GM23338 (cell line): ENCODE data around the gene PTPRS. TPM values are rescaled to one million over a fixed set of nuclear protein-coding genes. Genes with fewer than 3 reads are reported as not detected.
A peak's percentile ranks its signal among the peaks of the same experiment; 100 is the strongest.

Experiments
- ATAC-seq: fragments of 200-7000 bp; cut with Tn5 transposase; 3 replicates; pipeline ENCODE4 v1.9.1; 2020
- DNase-seq: peaks from one replicate; pipeline ENCODE4 v3.0.0-alpha.2; 2015; ENCODE audit warnings: low spot score
- H2AFZ ChIP-seq: fragments of 200-600 bp; sonication (generic); 2 replicates; pipeline ENCODE4 v1.8.0; 2016; ENCODE audit warnings: antibody characterized with exemption, mild to moderate bottlenecking, moderate library complexity
- H3F3A ChIP-seq: fragments of 200-600 bp; sonication (generic); replicated peaks from 2 replicates; pipeline ENCODE4 v1.8.0; 2017; ENCODE audit warnings: antibody characterized with exemption, mixed run types, low read depth
- H3K27ac ChIP-seq: fragments of 200-600 bp; sonication (generic); 2 replicates; pipeline ENCODE4 v1.6.1; 2016; ENCODE audit warnings: low read depth
- H3K27me3 ChIP-seq: fragments of 200-600 bp; sonication (generic); 2 replicates; pipeline ENCODE4 v1.8.0; 2016; ENCODE audit warnings: mild to moderate bottlenecking, mixed run types, moderate library complexity; ENCODE audit not compliant: insufficient read depth
- H3K36me3 ChIP-seq: fragments of 200-600 bp; sonication (generic); 2 replicates; pipeline ENCODE4 v1.8.0; 2016; ENCODE audit warnings: mild to moderate bottlenecking; ENCODE audit not compliant: insufficient read depth
- H3K4me1 ChIP-seq: fragments of 200-600 bp; sonication (generic); 2 replicates; pipeline ENCODE4 v1.8.0; 2016; ENCODE audit warnings: mild to moderate bottlenecking, moderate library complexity; ENCODE audit not compliant: insufficient read depth
- H3K4me2 ChIP-seq: fragments of 200-600 bp; sonication (generic); 2 replicates; pipeline ENCODE4 v1.7.1; 2017; ENCODE audit warnings: mixed run types
- H3K4me3 ChIP-seq: fragments of 200-600 bp; sonication (generic); 2 replicates; pipeline ENCODE4 v1.6.1; 2016; ENCODE audit warnings: mixed run types
- H3K79me2 ChIP-seq: fragments of 200-600 bp; sonication (generic); replicated peaks from 2 replicates; pipeline ENCODE4 v1.8.0; 2017; ENCODE audit warnings: mild to moderate bottlenecking; ENCODE audit not compliant: insufficient read depth
- H3K9me2 ChIP-seq: fragments of 200-600 bp; sonication (generic); 2 replicates; pipeline ENCODE4 v1.8.0; 2017; ENCODE audit not compliant: insufficient read depth
- H4K20me1 ChIP-seq: fragments of 200-600 bp; sonication (generic); replicated peaks from 2 replicates; pipeline ENCODE4 v1.8.0; 2017; ENCODE audit warnings: mild to moderate bottlenecking; ENCODE audit not compliant: insufficient read depth
- H3K27ac Mint-ChIP-seq: 2 replicates; pipeline ENCODE4 v1.8.0; 2020; ENCODE audit warnings: inconsistent platforms, mild to moderate bottlenecking, moderate library complexity, mixed read lengths
- H3K27me3 Mint-ChIP-seq: 3 replicates; pipeline ENCODE4 v1.8.0; 2022; ENCODE audit warnings: low read depth, mild to moderate bottlenecking, moderate library complexity, mixed read lengths, inconsistent platforms; ENCODE audit not compliant: insufficient read depth, poor library complexity
- H3K36me3 Mint-ChIP-seq: 3 replicates; pipeline ENCODE4 v1.8.0; 2021; ENCODE audit warnings: low read depth, mild to moderate bottlenecking, inconsistent platforms, moderate library complexity, mixed read lengths
- H3K4me1 Mint-ChIP-seq: 3 replicates; pipeline ENCODE4 v1.8.0; 2020; ENCODE audit warnings: mild to moderate bottlenecking, inconsistent platforms, mixed read lengths
- H3K4me3 Mint-ChIP-seq: 3 replicates; pipeline ENCODE4 v1.8.0; 2021; ENCODE audit warnings: moderate library complexity, mild to moderate bottlenecking, inconsistent platforms, mixed read lengths
- H3K9me3 Mint-ChIP-seq: 3 replicates; pipeline ENCODE4 v1.8.0; 2020; ENCODE audit warnings: moderate library complexity, mild to moderate bottlenecking, inconsistent platforms, mixed read lengths
- STAT1 ChIP-seq: IDR thresholded peaks from one replicate; pipeline ENCODE4 v1.6.1; 2016; ENCODE audit warnings: antibody characterized with exemption; ENCODE audit not compliant: unreplicated experiment
- ZNF114 ChIP-seq: fragments of 250-450 bp; sonication (Bioruptor Pico); IDR thresholded peaks from 2 replicates; pipeline ENCODE4 v1.5.0; 2020; ENCODE audit warnings: mild to moderate bottlenecking, moderate library complexity
- ZNF331 ChIP-seq: fragments of 250-450 bp; sonication (Bioruptor Pico); IDR thresholded peaks from 2 replicates; pipeline ENCODE4 v1.5.0; 2020; ENCODE audit warnings: low read depth, mild to moderate bottlenecking, moderate library complexity
- polyA plus RNA-seq: library from polyadenylated mRNA; unstranded; fragments of >200 nt; fragmentation: Nextera tagmentation; extraction: Ambion mirVana; gene quantifications from 2 replicates; pipeline ENCODE4 v1.2.1, GENCODE V29; 2016
- total RNA-seq: library from RNA; depleted of rRNA; stranded (reverse); fragments of >200 nt; shearing (Covaris generic); gene quantifications from 2 replicates; pipeline ENCODE4 v1.2.3, GENCODE V29; 2014; rRNA removed
- TF ChIP-seq, protein P1 (sequence below): fragments of 250-450 bp; sonication (Bioruptor Pico); IDR thresholded peaks from 2 replicates; pipeline ENCODE4 v1.5.0; 2020; ENCODE audit warnings: mild to moderate bottlenecking, moderate library complexity

Gene PTPRS
- total and polyA plus RNA-seq, 2 experiments from 2014 or later = 20.7 to 290 TPM

DNA sequence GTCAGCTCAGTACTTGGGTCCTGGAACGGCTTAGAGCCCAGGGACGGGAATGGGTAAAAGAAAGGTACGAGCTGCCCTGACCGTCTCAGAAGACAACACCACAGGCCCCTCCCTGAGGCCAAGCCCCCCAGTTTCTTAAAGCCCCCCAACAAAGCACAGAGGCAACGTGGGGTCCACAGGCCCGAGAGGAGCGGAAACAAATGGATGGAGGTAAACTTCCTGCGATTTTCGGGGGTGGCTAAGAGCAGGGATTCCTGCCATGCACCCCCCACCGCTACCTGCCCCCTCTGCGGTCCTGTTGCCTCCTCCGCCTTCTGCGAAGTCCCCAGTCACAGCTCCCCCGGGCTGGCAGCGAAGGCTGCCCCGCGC is 48.2 kb downstream of the PTPRS start:
- Histone ChIP-seq H3K36me3 (no peaks in the 10 kb centered on the region), H3K4me2 (peak overlapping the region; percentile 88), H3K27me3 (no peaks in the 10 kb centered on the region), H4K20me1 (peaks cover 43% of the 10 kb centered on the region), H3K9me2 (no peaks in the 10 kb centered on the region), H3K4me1 (peaks cover 19% of the 10 kb centered on the region), H3K79me2 (peaks cover 66% of the 10 kb centered on the region), H3F3A (peaks cover 10% of the 10 kb centered on the region; the same call in 1 of the 2 replicates), H3K4me3 (peak overlapping the region; percentile 93), H3K27ac (no peak overlapping the region), H2AFZ (no peak overlapping the region)
- H3K36me3 Mint-ChIP-seq = peaks cover 5% of the 10 kb centered on the region; the same call in 1 of the 3 replicates
- no peaks in the 10 kb centered on the region for H3K9me3 Mint-ChIP-seq
- peaks cover 24% of the 10 kb centered on the region for H3K27me3 Mint-ChIP-seq
- peak overlapping the region; percentile 75 for H3K4me3 Mint-ChIP-seq
- H3K4me1 Mint-ChIP-seq = peaks cover 21% of the 10 kb centered on the region
- no peak overlapping the region for H3K27ac Mint-ChIP-seq
- ATAC-seq = peak; percentile 16
- TF ChIP-seq STAT1 = no peak
- no peak for DNase-seq

DNA sequence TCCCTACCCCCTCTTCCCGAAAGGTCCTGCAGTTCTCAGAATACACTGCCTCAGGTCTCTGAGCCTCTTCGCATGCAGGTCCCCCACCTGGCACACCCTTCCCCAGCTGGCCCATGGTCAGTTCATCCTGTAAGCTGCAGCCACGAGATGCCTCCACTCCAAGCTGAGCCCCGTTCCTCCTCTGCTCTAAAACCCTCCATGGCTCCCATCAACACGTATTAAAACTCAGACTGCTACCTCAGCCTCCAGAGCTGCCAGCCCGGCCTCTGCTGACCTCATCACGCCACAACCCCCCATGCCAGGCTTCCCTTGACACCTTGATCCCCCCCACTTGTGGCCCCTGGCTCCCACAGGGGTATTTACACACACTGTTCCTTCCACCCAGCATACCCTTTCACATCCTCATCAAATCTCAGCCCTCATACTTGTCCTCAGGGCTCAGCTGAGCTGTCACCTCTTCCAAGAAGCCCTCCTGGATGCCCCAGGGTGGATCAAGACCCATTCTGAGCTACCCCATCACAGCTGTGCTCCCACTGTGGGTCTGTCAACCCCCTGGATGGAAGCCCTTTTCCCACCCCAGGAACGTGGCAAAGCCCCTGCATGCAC is 48.9 kb downstream of the PTPRS start:
- H3K4me1 Mint-ChIP-seq = peaks cover 21% of the 10 kb centered on the region
- H3K36me3 Mint-ChIP-seq = peaks cover 3% of the 10 kb centered on the region; the same call in 1 of the 3 replicates
- H3K9me2 ChIP-seq = no peaks in the 10 kb centered on the region
- TF ChIP-seq ZNF331 (CRISPR knock-in tag) (no peak), ZNF114 (CRISPR knock-in tag) (no peak)
- TF ChIP-seq, protein P1, sequence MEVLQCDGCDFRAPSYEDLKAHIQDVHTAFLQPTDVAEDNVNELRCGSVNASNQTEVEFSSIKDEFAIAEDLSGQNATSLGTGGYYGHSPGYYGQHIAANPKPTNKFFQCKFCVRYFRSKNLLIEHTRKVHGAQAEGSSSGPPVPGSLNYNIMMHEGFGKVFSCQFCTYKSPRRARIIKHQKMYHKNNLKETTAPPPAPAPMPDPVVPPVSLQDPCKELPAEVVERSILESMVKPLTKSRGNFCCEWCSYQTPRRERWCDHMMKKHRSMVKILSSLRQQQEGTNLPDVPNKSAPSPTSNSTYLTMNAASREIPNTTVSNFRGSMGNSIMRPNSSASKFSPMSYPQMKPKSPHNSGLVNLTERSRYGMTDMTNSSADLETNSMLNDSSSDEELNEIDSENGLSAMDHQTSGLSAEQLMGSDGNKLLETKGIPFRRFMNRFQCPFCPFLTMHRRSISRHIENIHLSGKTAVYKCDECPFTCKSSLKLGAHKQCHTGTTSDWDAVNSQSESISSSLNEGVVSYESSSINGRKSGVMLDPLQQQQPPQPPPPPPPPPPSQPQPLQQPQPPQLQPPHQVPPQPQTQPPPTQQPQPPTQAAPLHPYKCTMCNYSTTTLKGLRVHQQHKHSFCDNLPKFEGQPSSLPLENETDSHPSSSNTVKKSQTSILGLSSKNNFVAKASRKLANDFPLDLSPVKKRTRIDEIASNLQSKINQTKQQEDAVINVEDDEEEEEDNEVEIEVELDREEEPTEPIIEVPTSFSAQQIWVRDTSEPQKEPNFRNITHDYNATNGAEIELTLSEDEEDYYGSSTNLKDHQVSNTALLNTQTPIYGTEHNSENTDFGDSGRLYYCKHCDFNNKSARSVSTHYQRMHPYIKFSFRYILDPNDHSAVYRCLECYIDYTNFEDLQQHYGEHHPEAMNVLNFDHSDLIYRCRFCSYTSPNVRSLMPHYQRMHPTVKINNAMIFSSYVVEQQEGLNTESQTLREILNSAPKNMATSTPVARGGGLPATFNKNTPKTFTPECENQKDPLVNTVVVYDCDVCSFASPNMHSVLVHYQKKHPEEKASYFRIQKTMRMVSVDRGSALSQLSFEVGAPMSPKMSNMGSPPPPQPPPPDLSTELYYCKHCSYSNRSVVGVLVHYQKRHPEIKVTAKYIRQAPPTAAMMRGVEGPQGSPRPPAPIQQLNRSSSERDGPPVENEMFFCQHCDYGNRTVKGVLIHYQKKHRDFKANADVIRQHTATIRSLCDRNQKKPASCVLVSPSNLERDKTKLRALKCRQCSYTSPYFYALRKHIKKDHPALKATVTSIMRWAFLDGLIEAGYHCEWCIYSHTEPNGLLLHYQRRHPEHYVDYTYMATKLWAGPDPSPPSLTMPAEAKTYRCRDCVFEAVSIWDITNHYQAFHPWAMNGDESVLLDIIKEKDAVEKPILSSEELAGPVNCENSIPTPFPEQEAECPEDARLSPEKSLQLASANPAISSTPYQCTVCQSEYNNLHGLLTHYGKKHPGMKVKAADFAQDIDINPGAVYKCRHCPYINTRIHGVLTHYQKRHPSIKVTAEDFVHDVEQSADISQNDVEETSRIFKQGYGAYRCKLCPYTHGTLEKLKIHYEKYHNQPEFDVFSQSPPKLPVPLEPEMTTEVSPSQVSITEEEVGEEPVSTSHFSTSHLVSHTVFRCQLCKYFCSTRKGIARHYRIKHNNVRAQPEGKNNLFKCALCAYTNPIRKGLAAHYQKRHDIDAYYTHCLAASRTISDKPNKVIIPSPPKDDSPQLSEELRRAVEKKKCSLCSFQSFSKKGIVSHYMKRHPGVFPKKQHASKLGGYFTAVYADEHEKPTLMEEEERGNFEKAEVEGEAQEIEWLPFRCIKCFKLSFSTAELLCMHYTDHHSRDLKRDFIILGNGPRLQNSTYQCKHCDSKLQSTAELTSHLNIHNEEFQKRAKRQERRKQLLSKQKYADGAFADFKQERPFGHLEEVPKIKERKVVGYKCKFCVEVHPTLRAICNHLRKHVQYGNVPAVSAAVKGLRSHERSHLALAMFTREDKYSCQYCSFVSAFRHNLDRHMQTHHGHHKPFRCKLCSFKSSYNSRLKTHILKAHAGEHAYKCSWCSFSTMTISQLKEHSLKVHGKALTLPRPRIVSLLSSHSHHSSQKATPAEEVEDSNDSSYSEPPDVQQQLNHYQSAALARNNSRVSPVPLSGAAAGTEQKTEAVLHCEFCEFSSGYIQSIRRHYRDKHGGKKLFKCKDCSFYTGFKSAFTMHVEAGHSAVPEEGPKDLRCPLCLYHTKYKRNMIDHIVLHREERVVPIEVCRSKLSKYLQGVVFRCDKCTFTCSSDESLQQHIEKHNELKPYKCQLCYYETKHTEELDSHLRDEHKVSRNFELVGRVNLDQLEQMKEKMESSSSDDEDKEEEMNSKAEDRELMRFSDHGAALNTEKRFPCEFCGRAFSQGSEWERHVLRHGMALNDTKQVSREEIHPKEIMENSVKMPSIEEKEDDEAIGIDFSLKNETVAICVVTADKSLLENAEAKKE (CRISPR knock-in tag) = no peak
- peaks cover 10% of the 10 kb centered on the region; the same call in 1 of the 2 replicates for H3F3A ChIP-seq
- peak overlapping the region; percentile 88 for H3K4me2 ChIP-seq
- H3K36me3 ChIP-seq = no peaks in the 10 kb centered on the region
- no peak overlapping the region for H2AFZ ChIP-seq
- H3K4me3 ChIP-seq = peak overlapping the region; percentile 93
- H3K4me1 ChIP-seq = peaks cover 19% of the 10 kb centered on the region
- H3K79me2 ChIP-seq = peaks cover 63% of the 10 kb centered on the region
- H3K27ac Mint-ChIP-seq = no peak overlapping the region
- no peaks in the 10 kb centered on the region for H3K27me3 ChIP-seq
- no peaks in the 10 kb centered on the region for H3K9me3 Mint-ChIP-seq
- no peak for ATAC-seq
- peaks cover 24% of the 10 kb centered on the region for H3K27me3 Mint-ChIP-seq
- no peak for DNase-seq
- H4K20me1 ChIP-seq = peaks cover 36% of the 10 kb centered on the region
- no peak overlapping the region for H3K27ac ChIP-seq
- H3K4me3 Mint-ChIP-seq = peak overlapping the region; percentile 75

Other genes starting within 250 kb of the PTPRS start
- gene ZNRF4, start 114.6 kb upstream of the PTPRS start, total RNA-seq = not detected in 2 replicates
- gene ZNRF4, start 114.6 kb upstream of the PTPRS start, polyA plus RNA-seq = not detected in 2 replicates
- 0.97 and 3.9 TPM in 2 replicates for gene TINCR, start 227.1 kb upstream of the PTPRS start, total RNA-seq
- 0.42 and 0.94 TPM in 2 replicates for gene TINCR, start 227.1 kb upstream of the PTPRS start, polyA plus RNA-seq